GM18873 (cell line): ENCODE data around the gene NT5C2.
A peak's percentile ranks its signal among the peaks of the same experiment; 100 is the strongest.
"Not testable (repeated sequence)": the region's sequence is repeated elsewhere in the genome, so short reads cannot be mapped to it uniquely, and the experiment has no call there.

ENCODE experiments used
- ATAC-seq: cut with Tn5 transposase; IDR thresholded peaks from one replicate; pipeline ENCODE4 v1.9.1; 2021; ENCODE audit warnings: mild to moderate bottlenecking, moderate library complexity, moderate number of reproducible peaks; ENCODE audit not compliant: unreplicated experiment, low FRiP score

NT5C2 gene

GRCh38 chr10:103193107-103193819 is at the start of gene NT5C2:
Gene NT5C2, minus strand, starts transcription at chr10:103193272. Its CDS starts 18,314 bp downstream, at chr10:103174958.
- ATAC-seq, result peak; percentile 45

GRCh38 chr10:103241262-103242011 is 48.4 kb upstream of the NT5C2 start:
- ATAC-seq, result no peak

- no peak for ATAC-seq
Measured at GRCh38 chr10:103238506-103239252, 45.6 kb upstream of the NT5C2 start.

- ATAC-seq, result no peak
Measured at GRCh38 chr10:103235775-103236174, 42.7 kb upstream of the NT5C2 start.

GRCh38 chr10:103232772-103233488 is 39.9 kb upstream of the NT5C2 start:
- no peak for ATAC-seq

GRCh38 chr10:103232131-103232673 is 39.1 kb upstream of the NT5C2 start:
- no peak for ATAC-seq

- no peak for ATAC-seq
Measured at GRCh38 chr10:103231047-103231551, 38.0 kb upstream of the NT5C2 start.

GRCh38 chr10:103227416-103227815 is 34.3 kb upstream of the NT5C2 start:
- no peak for ATAC-seq

GRCh38 chr10:103225939-103226338 is 32.9 kb upstream of the NT5C2 start:
- ATAC-seq, result no peak

- not testable (repeated sequence) for ATAC-seq
Measured at GRCh38 chr10:103224721-103225120, 31.6 kb upstream of the NT5C2 start.

GRCh38 chr10:103224133-103224532 is 31.1 kb upstream of the NT5C2 start:
- ATAC-seq, result no peak

- ATAC-seq, result not testable (repeated sequence)
Measured at GRCh38 chr10:103216362-103216761, 23.3 kb upstream of the NT5C2 start.

- ATAC-seq, result no peak
Measured at GRCh38 chr10:103215601-103216000, 22.5 kb upstream of the NT5C2 start.

- ATAC-seq, result not testable (repeated sequence)
Measured at GRCh38 chr10:103210262-103210661, 17.2 kb upstream of the NT5C2 start.

- not testable (repeated sequence) for ATAC-seq
Measured at GRCh38 chr10:103207643-103208042, 14.6 kb upstream of the NT5C2 start.

GRCh38 chr10:103207141-103207540 is 14.1 kb upstream of the NT5C2 start:
- ATAC-seq, result no peak

- ATAC-seq, result not testable (repeated sequence)
Measured at GRCh38 chr10:103206715-103207114, 13.6 kb upstream of the NT5C2 start.

GRCh38 chr10:103205401-103205800 is 12.3 kb upstream of the NT5C2 start:
- not testable (repeated sequence) for ATAC-seq

- ATAC-seq, result no peak
Measured at GRCh38 chr10:103204353-103205255, 11.5 kb upstream of the NT5C2 start.
